ENCODE results near the gene CNST. TPM values are rescaled to one million over a fixed set of nuclear protein-coding genes. Genes with fewer than 3 reads are reported as not detected.
"Not testable (repeated sequence)": the region's sequence is repeated elsewhere in the genome, so short reads cannot be mapped to it uniquely, and the experiment has no call there.

Gene CNST
- total RNA-seq, 1 donor from 2014 or later, result 31.4 TPM

DNA sequence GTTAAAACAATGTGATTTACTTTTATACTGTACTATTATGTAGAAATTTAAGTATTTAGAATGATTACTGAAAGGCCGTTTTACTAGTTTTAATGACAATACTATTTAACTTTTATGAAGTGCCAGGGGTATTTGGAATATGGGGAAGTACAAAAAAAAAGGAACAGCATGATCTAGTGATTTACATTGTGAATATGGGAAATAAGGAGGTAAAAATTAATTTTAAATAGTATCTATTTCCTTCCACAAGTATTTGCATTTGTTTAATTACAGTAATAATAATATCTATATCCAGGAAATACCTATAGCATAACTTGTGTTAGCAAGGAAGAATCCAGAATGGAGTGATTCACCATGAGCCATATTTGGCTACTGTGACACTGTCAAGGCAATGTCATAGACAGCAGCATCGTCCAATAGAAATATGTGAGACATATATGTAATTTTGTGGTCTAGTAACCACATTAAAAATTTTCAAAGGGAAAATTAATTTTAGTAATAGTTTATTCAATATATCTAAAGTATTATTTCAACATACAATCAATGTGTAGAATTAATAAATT is 22.0 kb downstream of the CNST start:
- Histone ChIP-seq H3K36me3 (peaks cover 5% of the 10 kb centered on the region), H3K4me1 (peaks cover 39% of the 10 kb centered on the region), H3K4me3 (no peak overlapping the region), H3K9me3 (no peaks in the 10 kb centered on the region), H3K27ac (peak overlapping the region; percentile 67), H3K27me3 (ENCODE audit: low read depth) (no peaks in the 10 kb centered on the region)
- intact Hi-C loops (cut with DNase I), result no loop called here
- TF ChIP-seq, protein P1, sequence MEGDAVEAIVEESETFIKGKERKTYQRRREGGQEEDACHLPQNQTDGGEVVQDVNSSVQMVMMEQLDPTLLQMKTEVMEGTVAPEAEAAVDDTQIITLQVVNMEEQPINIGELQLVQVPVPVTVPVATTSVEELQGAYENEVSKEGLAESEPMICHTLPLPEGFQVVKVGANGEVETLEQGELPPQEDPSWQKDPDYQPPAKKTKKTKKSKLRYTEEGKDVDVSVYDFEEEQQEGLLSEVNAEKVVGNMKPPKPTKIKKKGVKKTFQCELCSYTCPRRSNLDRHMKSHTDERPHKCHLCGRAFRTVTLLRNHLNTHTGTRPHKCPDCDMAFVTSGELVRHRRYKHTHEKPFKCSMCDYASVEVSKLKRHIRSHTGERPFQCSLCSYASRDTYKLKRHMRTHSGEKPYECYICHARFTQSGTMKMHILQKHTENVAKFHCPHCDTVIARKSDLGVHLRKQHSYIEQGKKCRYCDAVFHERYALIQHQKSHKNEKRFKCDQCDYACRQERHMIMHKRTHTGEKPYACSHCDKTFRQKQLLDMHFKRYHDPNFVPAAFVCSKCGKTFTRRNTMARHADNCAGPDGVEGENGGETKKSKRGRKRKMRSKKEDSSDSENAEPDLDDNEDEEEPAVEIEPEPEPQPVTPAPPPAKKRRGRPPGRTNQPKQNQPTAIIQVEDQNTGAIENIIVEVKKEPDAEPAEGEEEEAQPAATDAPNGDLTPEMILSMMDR (IDR thresholded peaks at IDR 0.05), result no peak
- DNase-seq (no peak), ATAC-seq (no peak)

DNA sequence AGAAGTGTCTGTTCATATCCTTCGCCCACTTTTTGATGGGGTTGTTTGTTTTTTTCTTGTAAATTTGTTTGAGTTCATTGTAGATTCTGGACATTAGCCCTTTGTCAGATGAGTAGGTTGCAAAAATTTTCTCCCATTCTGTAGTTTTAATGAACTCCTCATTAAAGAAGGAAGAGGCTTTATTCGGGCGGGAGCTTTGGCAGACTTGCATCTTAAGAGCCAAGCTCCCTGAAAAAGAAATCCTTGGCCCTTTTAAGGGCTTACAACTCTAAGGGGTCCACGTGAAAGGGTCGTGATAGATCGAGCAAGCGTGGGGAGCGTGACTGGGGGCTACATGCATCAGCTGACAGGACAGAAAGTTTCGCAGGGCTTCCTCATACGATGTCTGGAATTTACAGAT is 23.7 kb downstream of the CNST start:
- H3K4me3 ChIP-seq; H3K9me3 ChIP-seq; DNase-seq; H3K27me3 ChIP-seq (ENCODE audit: low read depth); intact Hi-C loops (cut with DNase I); H3K27ac ChIP-seq; ATAC-seq: not testable (repeated sequence)
- H3K4me1 ChIP-seq, result peaks cover 22% of the 10 kb centered on the region
- peaks cover 11% of the 10 kb centered on the region for H3K36me3 ChIP-seq

DNA sequence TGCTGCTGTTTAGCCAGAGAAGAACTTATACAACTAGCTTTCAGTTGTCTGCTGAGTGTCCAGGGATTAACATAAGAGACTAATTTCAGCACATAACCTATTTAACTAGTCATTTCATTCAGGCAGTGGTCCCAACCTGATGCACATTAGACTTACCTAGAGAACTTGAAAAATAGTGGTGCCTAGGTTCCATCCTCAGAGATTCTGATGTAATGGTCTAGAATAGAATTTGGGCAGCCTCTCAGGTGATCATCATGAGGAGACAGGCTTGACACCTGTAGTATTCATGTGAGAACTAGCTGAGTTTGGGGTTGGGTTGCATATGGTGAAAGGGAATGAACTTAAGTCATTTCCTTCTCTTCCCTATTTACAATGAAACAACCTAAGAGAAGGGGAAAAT is 24.8 kb downstream of the CNST start:
- ATAC-seq, result no peak
- Histone ChIP-seq H3K36me3 (peaks cover 11% of the 10 kb centered on the region), H3K9me3 (no peaks in the 10 kb centered on the region), H3K27me3 (ENCODE audit: low read depth) (no peaks in the 10 kb centered on the region), H3K4me3 (no peak overlapping the region), H3K4me1 (peaks cover 20% of the 10 kb centered on the region), H3K27ac (no peak overlapping the region)
- TF ChIP-seq, protein P1 (IDR thresholded peaks at IDR 0.05), result no peak
- DNase-seq, result no peak
- intact Hi-C loops (cut with DNase I), result no loop called here

DNA sequence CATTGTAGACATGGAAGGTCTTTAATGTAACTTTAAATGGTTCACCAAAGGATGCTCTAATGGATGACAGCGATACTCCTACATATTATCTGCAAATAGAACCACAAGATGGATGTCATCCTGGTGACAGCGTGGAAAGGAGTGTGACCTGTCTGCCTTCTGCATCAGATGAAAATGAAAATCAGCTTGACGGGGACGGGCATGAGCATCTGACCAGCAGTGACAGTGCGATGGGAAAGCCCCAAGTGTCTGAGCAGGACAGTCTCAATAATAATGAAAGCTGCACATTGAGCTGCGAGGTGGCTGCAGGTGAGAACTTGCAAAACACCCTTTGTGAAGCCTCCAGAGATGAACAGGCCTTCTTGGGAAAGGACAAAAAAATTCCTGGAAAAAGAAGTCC is 25.2 kb downstream of the CNST start:
- intact Hi-C loops (cut with DNase I), result no loop called here
- TF ChIP-seq, protein P1 (IDR thresholded peaks at IDR 0.05), result no peak
- no peak overlapping the region for H3K27ac ChIP-seq
- peaks cover 11% of the 10 kb centered on the region for H3K36me3 ChIP-seq
- H3K4me1 ChIP-seq, result peaks cover 18% of the 10 kb centered on the region
- no peaks in the 10 kb centered on the region for H3K9me3 ChIP-seq
- H3K4me3 ChIP-seq, result no peak overlapping the region
- no peaks in the 10 kb centered on the region for H3K27me3 ChIP-seq (ENCODE audit: low read depth)
- no peak for ATAC-seq
- DNase-seq, result no peak

DNA sequence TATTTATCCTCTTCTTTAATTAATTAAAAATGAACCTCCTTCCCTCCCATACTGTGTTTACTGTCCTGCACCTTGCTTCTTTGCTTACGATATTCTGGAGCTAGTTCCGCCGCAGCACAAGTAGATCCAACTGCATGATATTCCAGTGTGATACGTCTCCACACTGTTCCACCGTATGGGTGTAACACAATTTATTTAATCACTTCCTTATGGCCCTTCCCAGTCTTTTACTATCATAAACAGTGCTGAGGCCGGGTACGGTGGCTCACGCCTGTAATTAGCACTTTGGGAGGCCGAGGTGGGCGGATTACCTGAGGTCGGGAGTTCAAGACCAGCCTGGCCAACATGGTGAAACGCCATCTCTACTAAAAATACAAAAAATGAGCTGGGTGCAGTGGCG is 25.7 kb downstream of the CNST start:
- intact Hi-C loops (cut with DNase I), result no loop called here
- no peak for DNase-seq
- H3K27ac ChIP-seq, result no peak overlapping the region
- H3K4me3 ChIP-seq, result no peak overlapping the region
- TF ChIP-seq, protein P1 (IDR thresholded peaks at IDR 0.05), result no peak
- ATAC-seq, result no peak
- peaks cover 11% of the 10 kb centered on the region for H3K36me3 ChIP-seq
- H3K9me3 ChIP-seq, result no peaks in the 10 kb centered on the region
- peaks cover 14% of the 10 kb centered on the region for H3K4me1 ChIP-seq
- H3K27me3 ChIP-seq (ENCODE audit: low read depth), result no peaks in the 10 kb centered on the region

DNA sequence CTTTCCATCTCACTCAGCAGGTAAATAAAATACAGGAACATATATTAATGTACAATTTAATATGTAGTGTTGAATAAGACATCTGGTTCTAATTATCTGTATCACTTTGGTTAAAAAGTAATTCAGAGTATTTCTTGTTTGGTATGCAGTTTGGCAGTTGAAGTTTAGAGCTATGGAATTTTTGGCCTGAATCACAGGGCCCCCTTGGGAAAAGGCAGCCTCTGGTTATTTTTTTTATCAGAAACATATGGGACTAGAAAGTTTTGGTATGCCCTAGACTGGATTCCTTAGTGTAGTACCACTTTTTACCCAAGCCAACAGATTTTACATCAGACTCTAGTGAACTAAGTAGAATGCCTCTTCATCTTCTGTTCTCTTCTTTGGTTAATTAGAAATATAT is 26.4 kb downstream of the CNST start:
- DNase-seq, result no peak
- no peak overlapping the region for H3K4me3 ChIP-seq
- intact Hi-C loops (cut with DNase I), result no loop called here
- TF ChIP-seq, protein P1 (IDR thresholded peaks at IDR 0.05), result no peak
- peaks cover 11% of the 10 kb centered on the region for H3K4me1 ChIP-seq
- H3K36me3 ChIP-seq, result peaks cover 11% of the 10 kb centered on the region
- H3K9me3 ChIP-seq, result no peaks in the 10 kb centered on the region
- ATAC-seq, result no peak
- H3K27me3 ChIP-seq (ENCODE audit: low read depth), result no peaks in the 10 kb centered on the region
- no peak overlapping the region for H3K27ac ChIP-seq

Measured in lower lobe of right lung (tissue), 2 donors.